Measurements from ENCODE around the gene TM7SF2. TPM values are rescaled to one million over a fixed set of nuclear protein-coding genes. Genes with fewer than 3 reads are reported as not detected.

Gene TM7SF2
- total and polyA plus RNA-seq, 2 of the 13 experiments (the other 11 are each of a cell fraction or from before 2014, with no cell fraction given), result 56.0 to 66.9 TPM

DNA sequence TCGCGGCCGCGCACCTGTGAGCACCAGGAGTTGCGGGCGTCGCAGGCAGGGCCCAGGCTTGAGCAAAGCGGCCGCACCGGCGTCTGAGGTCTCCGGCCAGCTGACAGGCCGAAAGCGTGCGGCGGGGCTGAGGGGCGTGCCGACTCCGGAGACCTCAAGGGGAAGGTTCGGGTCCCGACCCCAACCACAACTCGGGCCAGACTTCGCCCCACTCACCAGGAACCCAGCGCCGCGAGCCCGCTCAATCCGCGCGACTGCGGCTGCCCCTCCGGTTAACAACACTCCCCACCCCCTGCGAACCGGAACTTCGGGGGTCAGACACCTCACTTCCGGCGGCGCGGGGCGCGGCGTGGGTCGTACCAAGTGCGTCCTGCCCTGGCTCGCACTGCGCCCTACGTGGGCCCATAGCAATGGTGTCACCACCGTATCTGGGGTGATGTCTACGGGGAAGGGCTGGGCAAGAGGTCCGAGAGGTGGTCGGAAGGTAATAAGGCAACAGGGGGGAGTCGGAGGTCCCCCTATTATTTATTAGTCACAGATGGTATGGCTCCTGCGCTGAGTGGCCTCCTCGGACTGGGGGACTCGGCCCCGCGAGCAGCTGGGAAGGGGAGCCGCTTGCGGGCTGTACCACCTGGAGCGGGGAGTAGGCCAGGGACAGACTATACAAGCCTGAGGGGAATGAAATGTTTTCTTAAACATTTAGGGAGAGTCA lies 22.7 kb downstream of the TM7SF2 start, which contains the start of gene SYVN1 (continued):
- TF ChIP-seq, protein P1, sequence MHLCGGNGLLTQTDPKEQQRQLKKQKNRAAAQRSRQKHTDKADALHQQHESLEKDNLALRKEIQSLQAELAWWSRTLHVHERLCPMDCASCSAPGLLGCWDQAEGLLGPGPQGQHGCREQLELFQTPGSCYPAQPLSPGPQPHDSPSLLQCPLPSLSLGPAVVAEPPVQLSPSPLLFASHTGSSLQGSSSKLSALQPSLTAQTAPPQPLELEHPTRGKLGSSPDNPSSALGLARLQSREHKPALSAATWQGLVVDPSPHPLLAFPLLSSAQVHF (CRISPR knock-in tag; IDR thresholded peaks at IDR 0.05), result 0 out of 2 replicates have a peak, but pooled peaks have one; percentile 36
- no peak for TF ChIP-seq CHD4 (IDR thresholded peaks at IDR 0.05; ENCODE audit: borderline replicate concordance, low read length)
- TF ChIP-seq KDM2A (CRISPR knock-in tag; IDR thresholded peaks at IDR 0.05; ENCODE audit: borderline replicate concordance, low read depth), result peak; percentile 85
- TF ChIP-seq SRSF1 (optimal IDR thresholded peaks at IDR 0.05; ENCODE audit: low read depth, low read length), result peak; percentile 23
- peak; percentile 64; the same call in 1 of the 3 replicates for TF ChIP-seq MXI1 (IDR thresholded peaks at IDR 0.05; ENCODE audit: borderline replicate concordance, low read depth, low read length)
- no peak for TF ChIP-seq RCOR2 (CRISPR knock-in tag; IDR thresholded peaks at IDR 0.05)
- peak; percentile 88 for TF ChIP-seq ASH2L (IDR thresholded peaks at IDR 0.05; ENCODE audit: insufficient read length, low read depth, low read length)
- TF ChIP-seq ZSCAN22 (CRISPR knock-in tag; IDR thresholded peaks at IDR 0.05), result no peak
- peak; percentile 73; the same call in 1 of the 2 replicates for TF ChIP-seq IRF2 (CRISPR knock-in tag; IDR thresholded peaks at IDR 0.05)
- peak; percentile 45; the same call in 1 of the 2 replicates for TF ChIP-seq HOXD1 (CRISPR knock-in tag; IDR thresholded peaks at IDR 0.05)
- 0 out of 2 replicates have a peak, but pooled peaks have one; percentile 52 for TF ChIP-seq NAIF1 (CRISPR knock-in tag; IDR thresholded peaks at IDR 0.05; ENCODE audit: borderline replicate concordance)
- TF ChIP-seq NFIC (IDR thresholded peaks at IDR 0.05; ENCODE audit: low read length), result peak; percentile 23; the same call in 1 of the 2 replicates
- TF ChIP-seq PAX8 (CRISPR knock-in tag; IDR thresholded peaks at IDR 0.05; ENCODE audit: borderline replicate concordance), result peak; percentile 88; the same call in 1 of the 2 replicates
- TF ChIP-seq NR3C1 (CRISPR knock-in tag; IDR thresholded peaks at IDR 0.05), result no peak
- TF ChIP-seq CBFB (CRISPR knock-in tag; IDR thresholded peaks at IDR 0.05), result peak; percentile 46; the same call in 1 of the 2 replicates
- peak; percentile 34; the same call in 1 of the 2 replicates for TF ChIP-seq PITX1 (CRISPR knock-in tag; IDR thresholded peaks at IDR 0.05)
- TF ChIP-seq YEATS2 (CRISPR knock-in tag; IDR thresholded peaks at IDR 0.05; ENCODE audit: borderline replicate concordance), result peak; percentile 89; the same call in 1 of the 2 replicates
- peak; percentile 53; the same call in 1 of the 2 replicates for TF ChIP-seq NR2F2 (IDR thresholded peaks at IDR 0.05; ENCODE audit: borderline replicate concordance, low read depth)
- peak; percentile 36; the same call in 1 of the 2 replicates for TF ChIP-seq ZNF24 (IDR thresholded peaks at IDR 0.05)
- peak; percentile 73; the same call in 1 of the 2 replicates for TF ChIP-seq ARHGAP35 (CRISPR knock-in tag; IDR thresholded peaks at IDR 0.05; ENCODE audit: borderline replicate concordance)
- peak; percentile 53; the same call in 1 of the 2 replicates for TF ChIP-seq AKAP8 (CRISPR knock-in tag; IDR thresholded peaks at IDR 0.05)
- no peak for TF ChIP-seq NCOA5 (CRISPR knock-in tag; IDR thresholded peaks at IDR 0.05)
- TF ChIP-seq, protein P2, sequence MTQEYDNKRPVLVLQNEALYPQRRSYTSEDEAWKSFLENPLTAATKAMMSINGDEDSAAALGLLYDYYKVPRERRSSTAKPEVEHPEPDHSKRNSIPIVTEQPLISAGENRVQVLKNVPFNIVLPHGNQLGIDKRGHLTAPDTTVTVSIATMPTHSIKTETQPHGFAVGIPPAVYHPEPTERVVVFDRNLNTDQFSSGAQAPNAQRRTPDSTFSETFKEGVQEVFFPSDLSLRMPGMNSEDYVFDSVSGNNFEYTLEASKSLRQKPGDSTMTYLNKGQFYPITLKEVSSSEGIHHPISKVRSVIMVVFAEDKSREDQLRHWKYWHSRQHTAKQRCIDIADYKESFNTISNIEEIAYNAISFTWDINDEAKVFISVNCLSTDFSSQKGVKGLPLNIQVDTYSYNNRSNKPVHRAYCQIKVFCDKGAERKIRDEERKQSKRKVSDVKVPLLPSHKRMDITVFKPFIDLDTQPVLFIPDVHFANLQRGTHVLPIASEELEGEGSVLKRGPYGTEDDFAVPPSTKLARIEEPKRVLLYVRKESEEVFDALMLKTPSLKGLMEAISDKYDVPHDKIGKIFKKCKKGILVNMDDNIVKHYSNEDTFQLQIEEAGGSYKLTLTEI (CRISPR knock-in tag; conservative IDR thresholded peaks at IDR 0.05), result no peak
- TF ChIP-seq FOXC1 (CRISPR knock-in tag; IDR thresholded peaks at IDR 0.05; ENCODE audit: borderline replicate concordance), result no peak
- no peak for TF ChIP-seq NFE2 (CRISPR knock-in tag; IDR thresholded peaks at IDR 0.05)
- TF ChIP-seq, protein P3, sequence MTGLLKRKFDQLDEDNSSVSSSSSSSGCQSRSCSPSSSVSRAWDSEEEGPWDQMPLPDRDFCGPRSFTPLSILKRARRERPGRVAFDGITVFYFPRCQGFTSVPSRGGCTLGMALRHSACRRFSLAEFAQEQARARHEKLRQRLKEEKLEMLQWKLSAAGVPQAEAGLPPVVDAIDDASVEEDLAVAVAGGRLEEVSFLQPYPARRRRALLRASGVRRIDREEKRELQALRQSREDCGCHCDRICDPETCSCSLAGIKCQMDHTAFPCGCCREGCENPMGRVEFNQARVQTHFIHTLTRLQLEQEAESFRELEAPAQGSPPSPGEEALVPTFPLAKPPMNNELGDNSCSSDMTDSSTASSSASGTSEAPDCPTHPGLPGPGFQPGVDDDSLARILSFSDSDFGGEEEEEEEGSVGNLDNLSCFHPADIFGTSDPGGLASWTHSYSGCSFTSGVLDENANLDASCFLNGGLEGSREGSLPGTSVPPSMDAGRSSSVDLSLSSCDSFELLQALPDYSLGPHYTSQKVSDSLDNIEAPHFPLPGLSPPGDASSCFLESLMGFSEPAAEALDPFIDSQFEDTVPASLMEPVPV (CRISPR knock-in tag; IDR thresholded peaks at IDR 0.05), result 0 out of 2 replicates have a peak, but pooled peaks have one; percentile 38
- TF ChIP-seq ESRRA (CRISPR knock-in tag; IDR thresholded peaks at IDR 0.05; ENCODE audit: low read depth), result peak; percentile 49; the same call in 1 of the 2 replicates

Measured in HepG2 (cell line).